Prostate gland (tissue), 2 donors: ENCODE data around the gene TMEM9B.

Experiments used
- CTCF ChIP-seq, 4 experiments: fragments of 200-600 bp in 2 of 4; fragments of 450-650 bp in 2 of 4; sonication (generic) in 2 of 4; IDR thresholded peaks; 1 replicate in 3 of 4; 2 replicates in 1 of 4; pipeline ENCODE4 v1.5.1; 2016 to 2019; ENCODE audit warnings: antibody characterized with exemption in 4 of 4, mild to moderate bottlenecking in 2 of 4, moderate library complexity in 2 of 4
- POLR2AphosphoS5 ChIP-seq: sonication (generic); formaldehyde crosslinking; IDR thresholded peaks from one replicate; pipeline ENCODE4 v1.6.1; 2017; ENCODE audit warnings: antibody characterized with exemption

GRCh38 chr11:9005087-9005486 is 40.8 kb upstream of the TMEM9B start:
- TF ChIP-seq CTCF (IDR thresholded peaks at IDR 0.05) (no peak), POLR2AphosphoS5 (no peak)
